Measurements from ENCODE around the gene AKT3.

DNA sequence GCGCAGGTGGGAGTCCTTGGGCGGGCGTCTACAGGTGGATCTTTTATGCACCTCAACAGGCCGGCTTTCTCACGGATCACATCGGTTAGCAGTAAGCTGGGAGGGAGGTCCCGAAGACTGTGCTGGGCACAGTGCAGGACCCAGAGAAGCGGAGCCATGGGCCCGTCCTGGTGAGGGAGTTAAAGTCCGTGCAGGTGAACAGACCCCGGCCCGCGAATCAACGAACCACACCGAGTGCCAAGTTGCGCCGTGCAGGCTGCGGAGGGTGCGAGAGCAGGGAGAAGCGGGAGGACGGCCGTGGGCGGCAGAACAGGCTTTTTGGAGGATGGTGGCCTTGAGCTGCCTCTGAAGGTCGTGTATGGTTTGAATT is 360.9 kb downstream of the AKT3 start:
- TF ChIP-seq EZH2 (IDR thresholded peaks at IDR 0.05; ENCODE audit: low read length, missing control alignments), result no peak
- TF ChIP-seq, protein P1, sequence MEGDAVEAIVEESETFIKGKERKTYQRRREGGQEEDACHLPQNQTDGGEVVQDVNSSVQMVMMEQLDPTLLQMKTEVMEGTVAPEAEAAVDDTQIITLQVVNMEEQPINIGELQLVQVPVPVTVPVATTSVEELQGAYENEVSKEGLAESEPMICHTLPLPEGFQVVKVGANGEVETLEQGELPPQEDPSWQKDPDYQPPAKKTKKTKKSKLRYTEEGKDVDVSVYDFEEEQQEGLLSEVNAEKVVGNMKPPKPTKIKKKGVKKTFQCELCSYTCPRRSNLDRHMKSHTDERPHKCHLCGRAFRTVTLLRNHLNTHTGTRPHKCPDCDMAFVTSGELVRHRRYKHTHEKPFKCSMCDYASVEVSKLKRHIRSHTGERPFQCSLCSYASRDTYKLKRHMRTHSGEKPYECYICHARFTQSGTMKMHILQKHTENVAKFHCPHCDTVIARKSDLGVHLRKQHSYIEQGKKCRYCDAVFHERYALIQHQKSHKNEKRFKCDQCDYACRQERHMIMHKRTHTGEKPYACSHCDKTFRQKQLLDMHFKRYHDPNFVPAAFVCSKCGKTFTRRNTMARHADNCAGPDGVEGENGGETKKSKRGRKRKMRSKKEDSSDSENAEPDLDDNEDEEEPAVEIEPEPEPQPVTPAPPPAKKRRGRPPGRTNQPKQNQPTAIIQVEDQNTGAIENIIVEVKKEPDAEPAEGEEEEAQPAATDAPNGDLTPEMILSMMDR (conservative IDR thresholded peaks at IDR 0.05 in 1 of 2, IDR thresholded peaks at IDR 0.05 in 1 of 2; ENCODE audit: low read depth in 1 of 2, low read length in 2 of 2), result no peak

Measured in fibroblast of lung (primary cell).